Measurements from ENCODE around the gene PNPO.
"Not testable (repeated sequence)": the region's sequence is repeated elsewhere in the genome, so short reads cannot be mapped to it uniquely, and the experiment has no call there.

Gene PNPO

GRCh38 chr17:47918991-47919390, 22.4 kb upstream of the PNPO start:
- H3K4me3 ChIP-seq (ENCODE audit: low read depth in 1 of 2, low read length in 2 of 2) = no peak overlapping the region
- peaks cover 13 to 32% of the 10 kb centered on the region in 2 donors for H3K36me3 ChIP-seq (ENCODE audit: control insufficient read depth in 1 of 2, insufficient read depth in 2 of 2, low read length in 2 of 2)
- H3K4me1 ChIP-seq (ENCODE audit: control insufficient read depth in 1 of 2, insufficient read depth in 2 of 2, low read length in 2 of 2) = no peaks in the 10 kb centered on the region

DNA sequence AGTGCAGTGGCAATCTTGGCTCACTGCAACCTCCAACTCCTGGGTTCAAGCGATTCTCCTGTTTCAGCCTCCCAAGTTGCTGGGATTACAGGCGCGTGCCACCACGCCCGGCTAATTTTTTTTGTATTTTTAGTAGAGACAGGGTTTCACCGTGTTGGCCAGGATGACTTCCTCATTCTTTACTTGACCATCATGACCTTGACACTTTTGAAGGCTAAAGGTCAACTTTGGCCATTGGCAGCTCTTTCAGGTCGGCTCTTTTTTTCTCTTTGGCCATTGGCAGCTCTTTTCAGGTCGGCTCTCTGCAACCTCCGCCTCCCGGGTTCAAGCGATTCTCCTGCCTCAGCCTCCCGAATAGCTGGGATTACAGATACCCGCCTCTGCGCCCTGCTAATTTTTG, 21.5 kb upstream of the PNPO start:
- not testable (repeated sequence) for H3K27me3 ChIP-seq (ENCODE audit: low read depth, low read length); H3K9me3 ChIP-seq (ENCODE audit: control insufficient read depth in 1 of 2, low read length in 2 of 2); H3K4me3 ChIP-seq (ENCODE audit: low read depth in 1 of 2, low read length in 2 of 2); H3K4me1 ChIP-seq (ENCODE audit: control insufficient read depth in 1 of 2, insufficient read depth in 2 of 2, low read length in 2 of 2); H3K27ac ChIP-seq (ENCODE audit: low read length)
- H3K36me3 ChIP-seq (ENCODE audit: control insufficient read depth in 1 of 2, insufficient read depth in 2 of 2, low read length in 2 of 2) = peaks cover 20 to 41% of the 10 kb centered on the region in 2 donors

More at GRCh38 chr17:47918991-47919390, 22.4 kb upstream of the PNPO start:
- H3K27ac ChIP-seq (ENCODE audit: low read length) = no peak overlapping the region
- H3K27me3 ChIP-seq (ENCODE audit: low read depth, low read length) = no peaks in the 10 kb centered on the region
- no peaks in the 10 kb centered on the region for H3K9me3 ChIP-seq (ENCODE audit: control insufficient read depth in 1 of 2, low read length in 2 of 2)

GRCh38 chr17:47924785-47925677, 16.3 kb upstream of the PNPO start:
- H3K36me3 ChIP-seq (ENCODE audit: control insufficient read depth in 1 of 2, insufficient read depth in 2 of 2, low read length in 2 of 2) = peaks cover 43 to 57% of the 10 kb centered on the region in 2 donors
- no peak overlapping the region for H3K27ac ChIP-seq (ENCODE audit: low read length)
- no peaks in the 10 kb centered on the region for H3K27me3 ChIP-seq (ENCODE audit: low read depth, low read length)
- no peak overlapping the region for H3K4me3 ChIP-seq (ENCODE audit: low read depth in 1 of 2, low read length in 2 of 2)
- H3K4me1 ChIP-seq (ENCODE audit: control insufficient read depth in 1 of 2, insufficient read depth in 2 of 2, low read length in 2 of 2) = peaks cover 4 to 5% of the 10 kb centered on the region in 2 donors
- no peaks in the 10 kb centered on the region for H3K9me3 ChIP-seq (ENCODE audit: control insufficient read depth in 1 of 2, low read length in 2 of 2)

DNA sequence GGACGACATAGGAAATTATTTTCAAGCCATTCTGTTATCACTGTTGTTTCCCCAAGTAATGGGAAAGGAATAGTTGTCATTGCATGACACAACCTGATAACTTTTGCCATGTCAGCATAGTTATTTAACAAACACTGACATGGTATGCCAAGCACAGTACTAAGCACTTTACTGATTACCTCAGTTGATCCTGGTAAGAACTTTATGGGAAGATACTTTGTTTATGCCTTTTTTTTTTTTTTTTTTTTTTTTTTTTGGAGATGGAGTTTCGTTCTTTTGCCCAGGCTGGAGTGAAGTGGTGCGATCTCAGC, 15.7 kb upstream of the PNPO start:
- no peaks in the 10 kb centered on the region for H3K9me3 ChIP-seq (ENCODE audit: control insufficient read depth in 1 of 2, low read length in 2 of 2)
- H3K4me1 ChIP-seq (ENCODE audit: control insufficient read depth in 1 of 2, insufficient read depth in 2 of 2, low read length in 2 of 2) = peaks cover 4 to 5% of the 10 kb centered on the region in 2 donors
- no peaks in the 10 kb centered on the region for H3K27me3 ChIP-seq (ENCODE audit: low read depth, low read length)
- no peak overlapping the region for H3K4me3 ChIP-seq (ENCODE audit: low read depth in 1 of 2, low read length in 2 of 2)
- no peak overlapping the region for H3K27ac ChIP-seq (ENCODE audit: low read length)
- H3K36me3 ChIP-seq (ENCODE audit: control insufficient read depth in 1 of 2, insufficient read depth in 2 of 2, low read length in 2 of 2) = peaks cover 43 to 62% of the 10 kb centered on the region in 2 donors

DNA sequence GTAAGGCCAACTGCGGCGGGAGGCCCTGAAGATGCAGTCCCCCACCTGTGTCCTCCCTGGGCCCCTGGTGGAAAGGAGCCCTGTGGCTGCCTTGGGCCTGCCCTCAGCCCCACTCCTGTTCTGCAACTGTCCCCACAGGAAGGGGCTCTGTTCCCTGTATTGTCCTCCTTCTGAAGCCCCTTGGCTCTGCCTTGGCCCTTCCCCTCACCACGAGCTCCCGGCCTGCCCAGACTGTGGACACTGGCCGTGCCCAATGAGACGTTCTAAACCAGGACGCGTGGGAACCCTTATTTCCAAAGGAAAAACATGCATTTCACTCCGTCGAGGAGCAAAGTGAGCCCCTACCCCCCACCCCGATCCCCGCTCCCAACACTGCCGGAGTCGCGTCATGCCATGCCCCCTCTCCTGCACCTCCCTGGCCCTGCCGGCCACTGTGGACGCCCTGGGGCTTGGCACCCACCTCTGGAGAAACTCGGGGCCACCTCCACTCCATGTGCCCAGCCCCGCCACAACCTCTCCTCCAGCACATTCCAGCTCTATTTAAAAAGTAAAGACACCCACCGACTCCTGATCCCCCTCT, 13.5 kb upstream of the PNPO start:
- Histone ChIP-seq H3K4me3 (ENCODE audit: low read depth in 1 of 2, low read length in 2 of 2) (no peak overlapping the region), H3K27ac (ENCODE audit: low read length) (no peak overlapping the region), H3K27me3 (ENCODE audit: low read depth, low read length) (no peaks in the 10 kb centered on the region), H3K4me1 (ENCODE audit: control insufficient read depth in 1 of 2, insufficient read depth in 2 of 2, low read length in 2 of 2) (peaks cover 4 to 5% of the 10 kb centered on the region in 2 donors), H3K9me3 (ENCODE audit: control insufficient read depth in 1 of 2, low read length in 2 of 2) (no peaks in the 10 kb centered on the region), H3K36me3 (ENCODE audit: control insufficient read depth in 1 of 2, insufficient read depth in 2 of 2, low read length in 2 of 2) (peaks cover 42 to 62% of the 10 kb centered on the region in 2 donors)

DNA sequence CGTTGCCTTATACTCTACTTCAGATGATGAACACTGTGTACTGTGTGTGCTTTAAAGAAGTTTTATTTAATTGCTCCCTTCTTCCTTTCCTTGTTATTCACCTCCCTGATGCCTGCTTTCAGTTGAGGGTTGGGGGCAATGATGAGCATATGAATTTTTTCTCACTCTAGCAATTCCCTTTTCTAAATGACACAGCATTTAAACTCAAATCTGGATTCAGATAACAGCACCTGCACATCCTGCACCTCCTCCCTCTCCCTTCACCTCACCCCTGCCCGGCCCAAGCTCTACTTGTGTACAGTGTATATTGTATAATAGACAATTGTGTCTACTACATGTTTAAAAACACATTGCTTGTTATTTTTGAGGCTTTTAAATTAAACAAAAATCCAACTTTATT, 13.0 kb upstream of the PNPO start:
- Histone ChIP-seq H3K27ac (ENCODE audit: low read length) (no peak overlapping the region), H3K9me3 (ENCODE audit: control insufficient read depth in 1 of 2, low read length in 2 of 2) (no peaks in the 10 kb centered on the region), H3K27me3 (ENCODE audit: low read depth, low read length) (no peaks in the 10 kb centered on the region), H3K36me3 (ENCODE audit: control insufficient read depth in 1 of 2, insufficient read depth in 2 of 2, low read length in 2 of 2) (peaks cover 37 to 62% of the 10 kb centered on the region in 2 donors), H3K4me3 (ENCODE audit: low read depth in 1 of 2, low read length in 2 of 2) (no peak overlapping the region), H3K4me1 (ENCODE audit: control insufficient read depth in 1 of 2, insufficient read depth in 2 of 2, low read length in 2 of 2) (peaks cover 4 to 5% of the 10 kb centered on the region in 2 donors)

DNA sequence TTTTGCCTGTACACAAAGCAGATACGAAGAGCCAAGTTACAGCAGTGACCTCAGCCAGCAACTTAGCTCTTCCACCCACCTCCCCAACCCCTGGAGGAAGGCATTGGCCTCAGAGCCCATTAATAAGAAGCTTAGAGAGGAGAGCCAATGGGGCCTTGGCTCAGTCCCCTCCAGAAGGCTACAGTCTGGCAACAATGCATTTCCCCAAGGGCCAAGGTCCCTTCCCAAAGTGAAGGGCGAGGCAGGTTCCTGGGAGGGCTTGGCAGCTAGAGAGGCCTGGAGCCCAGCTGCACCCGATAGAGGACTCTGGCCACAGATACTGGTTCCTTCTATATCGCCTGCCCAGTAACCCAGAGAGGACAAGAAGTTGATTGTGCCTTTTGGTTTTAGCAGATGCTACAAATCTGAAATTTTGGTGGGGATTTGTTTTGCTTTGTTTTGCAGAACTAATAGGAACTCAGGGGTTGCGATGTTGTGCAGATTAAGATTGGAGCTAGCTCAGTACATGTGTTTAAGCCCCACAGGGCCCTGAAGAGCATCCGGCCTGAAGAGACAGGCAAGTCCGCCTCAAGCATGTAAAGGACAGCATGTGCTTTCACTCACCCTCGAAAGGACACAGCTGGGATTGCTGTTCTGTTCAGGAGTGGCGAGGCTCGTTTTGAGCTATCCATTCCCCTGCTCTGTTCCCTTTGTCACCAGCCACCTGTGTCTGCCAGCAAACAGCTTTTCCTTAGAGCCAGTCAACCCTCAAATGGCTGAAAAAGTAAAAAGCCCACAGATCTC, 12.0 kb upstream of the PNPO start:
- Histone ChIP-seq H3K36me3 (ENCODE audit: control insufficient read depth in 1 of 2, insufficient read depth in 2 of 2, low read length in 2 of 2) (peaks cover 33 to 52% of the 10 kb centered on the region in 2 donors), H3K27ac (ENCODE audit: low read length) (no peak overlapping the region), H3K4me1 (ENCODE audit: control insufficient read depth in 1 of 2, insufficient read depth in 2 of 2, low read length in 2 of 2) (peaks cover 4 to 5% of the 10 kb centered on the region in 2 donors), H3K4me3 (ENCODE audit: low read depth in 1 of 2, low read length in 2 of 2) (no peak overlapping the region), H3K27me3 (ENCODE audit: low read depth, low read length) (no peaks in the 10 kb centered on the region), H3K9me3 (ENCODE audit: control insufficient read depth in 1 of 2, low read length in 2 of 2) (no peaks in the 10 kb centered on the region)

- no peaks in the 10 kb centered on the region for H3K9me3 ChIP-seq (ENCODE audit: control insufficient read depth in 1 of 2, low read length in 2 of 2)
- peaks cover 4 to 5% of the 10 kb centered on the region in 2 donors for H3K4me1 ChIP-seq (ENCODE audit: control insufficient read depth in 1 of 2, insufficient read depth in 2 of 2, low read length in 2 of 2)
- no peak overlapping the region for H3K4me3 ChIP-seq (ENCODE audit: low read depth in 1 of 2, low read length in 2 of 2)
- peaks cover 17 to 33% of the 10 kb centered on the region in 2 donors for H3K36me3 ChIP-seq (ENCODE audit: control insufficient read depth in 1 of 2, insufficient read depth in 2 of 2, low read length in 2 of 2)
- no peaks in the 10 kb centered on the region for H3K27me3 ChIP-seq (ENCODE audit: low read depth, low read length)
- H3K27ac ChIP-seq (ENCODE audit: low read length) = no peak overlapping the region
Observed at GRCh38 chr17:47931848-47932247, 9.5 kb upstream of the PNPO start.

DNA sequence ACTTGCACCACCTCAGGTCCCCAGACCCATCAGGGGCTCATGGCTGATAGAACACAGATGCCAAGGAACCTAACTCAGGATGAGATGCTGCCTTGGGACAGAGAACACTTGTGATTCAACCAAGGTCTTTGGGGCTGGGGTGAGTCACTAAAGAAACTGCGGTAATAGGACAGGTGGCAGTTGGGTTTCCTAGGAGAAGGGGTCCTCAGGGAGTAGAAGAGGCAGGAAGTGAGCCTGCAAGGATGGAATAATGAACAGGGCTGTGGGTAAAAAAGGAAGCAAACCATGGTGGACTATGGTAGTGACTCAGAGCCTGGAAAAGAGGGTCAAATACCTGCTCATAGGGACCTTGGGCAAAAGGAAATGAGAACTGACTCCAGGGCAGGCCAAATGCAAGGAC, 6.5 kb upstream of the PNPO start:
- Histone ChIP-seq H3K9me3 (ENCODE audit: control insufficient read depth in 1 of 2, low read length in 2 of 2) (no peaks in the 10 kb centered on the region), H3K4me1 (ENCODE audit: control insufficient read depth in 1 of 2, insufficient read depth in 2 of 2, low read length in 2 of 2) (no peaks in the 10 kb centered on the region), H3K4me3 (ENCODE audit: low read depth in 1 of 2, low read length in 2 of 2) (no peak overlapping the region)

GRCh38 chr17:47935468-47935867, 5.9 kb upstream of the PNPO start:
- H3K36me3 ChIP-seq (ENCODE audit: control insufficient read depth in 1 of 2, insufficient read depth in 2 of 2, low read length in 2 of 2) = peaks cover 0 to 10% of the 10 kb centered on the region in 2 donors

More for the DNA sequence above, 6.5 kb upstream of the PNPO start:
- no peaks in the 10 kb centered on the region for H3K27me3 ChIP-seq (ENCODE audit: low read depth, low read length)
- peaks cover 0 to 15% of the 10 kb centered on the region in 2 donors for H3K36me3 ChIP-seq (ENCODE audit: control insufficient read depth in 1 of 2, insufficient read depth in 2 of 2, low read length in 2 of 2)
- H3K27ac ChIP-seq (ENCODE audit: low read length) = no peak overlapping the region

DNA sequence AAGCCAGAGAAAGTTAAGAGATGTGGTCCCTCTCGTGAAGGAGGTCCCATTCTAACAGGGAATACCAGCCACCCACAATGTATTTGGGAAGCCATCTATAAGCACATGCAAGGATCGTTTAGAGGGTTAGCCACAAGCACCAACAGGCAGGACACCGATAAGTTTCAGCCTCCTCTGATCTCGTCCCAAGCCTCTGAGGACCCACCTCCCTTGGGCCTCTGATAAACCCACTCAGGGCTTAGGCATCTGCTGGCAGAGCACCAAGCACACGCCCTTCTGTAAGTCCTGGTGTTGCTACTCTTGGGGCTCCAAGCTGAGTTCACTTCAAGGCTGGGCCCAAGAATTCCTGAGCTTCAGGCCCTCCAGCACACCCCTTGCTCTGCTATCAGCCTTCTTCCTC, 5.4 kb upstream of the PNPO start:
- Histone ChIP-seq H3K4me3 (ENCODE audit: low read depth in 1 of 2, low read length in 2 of 2) (no peak overlapping the region), H3K36me3 (ENCODE audit: control insufficient read depth in 1 of 2, insufficient read depth in 2 of 2, low read length in 2 of 2) (peaks cover 0 to 7% of the 10 kb centered on the region in 2 donors), H3K4me1 (ENCODE audit: control insufficient read depth in 1 of 2, insufficient read depth in 2 of 2, low read length in 2 of 2) (no peaks in the 10 kb centered on the region), H3K9me3 (ENCODE audit: control insufficient read depth in 1 of 2, low read length in 2 of 2) (no peaks in the 10 kb centered on the region), H3K27me3 (ENCODE audit: low read depth, low read length) (no peaks in the 10 kb centered on the region), H3K27ac (ENCODE audit: low read length) (no peak overlapping the region)

More at GRCh38 chr17:47935468-47935867, 5.9 kb upstream of the PNPO start:
- H3K4me1 ChIP-seq (ENCODE audit: control insufficient read depth in 1 of 2, insufficient read depth in 2 of 2, low read length in 2 of 2); H3K4me3 ChIP-seq (ENCODE audit: low read depth in 1 of 2, low read length in 2 of 2); H3K27me3 ChIP-seq (ENCODE audit: low read depth, low read length); H3K9me3 ChIP-seq (ENCODE audit: control insufficient read depth in 1 of 2, low read length in 2 of 2); H3K27ac ChIP-seq (ENCODE audit: low read length): not testable (repeated sequence)

Data from muscle layer of duodenum (tissue), 2 donors.